HG03097 (cell line): ENCODE measurements around the gene LDLRAD3.

Experiments
- ATAC-seq: cut with Tn5 transposase; IDR thresholded peaks from one replicate; pipeline ENCODE4 v1.9.1; 2021; ENCODE audit not compliant: unreplicated experiment, low FRiP score

LDLRAD3 gene

GRCh38 chr11:36150986-36151385 lies 207.1 kb downstream of the LDLRAD3 start:
- no peak for ATAC-seq

GRCh38 chr11:36151933-36152580 lies 208.2 kb downstream of the LDLRAD3 start:
- ATAC-seq = no peak

- no peak for ATAC-seq
Observed at GRCh38 chr11:36153551-36153950, 209.7 kb downstream of the LDLRAD3 start.

GRCh38 chr11:36155124-36155561 lies 211.3 kb downstream of the LDLRAD3 start:
- no peak for ATAC-seq

GRCh38 chr11:36155770-36156160 lies 211.9 kb downstream of the LDLRAD3 start:
- ATAC-seq = no peak

GRCh38 chr11:36156161-36156816 lies 212.4 kb downstream of the LDLRAD3 start:
- ATAC-seq = no peak

GRCh38 chr11:36156817-36157519 lies 213.1 kb downstream of the LDLRAD3 start:
- ATAC-seq = no peak

GRCh38 chr11:36160091-36160490 lies 216.2 kb downstream of the LDLRAD3 start:
- no peak for ATAC-seq

GRCh38 chr11:36161572-36161971 lies 217.7 kb downstream of the LDLRAD3 start:
- no peak for ATAC-seq

- ATAC-seq = no peak
Observed at GRCh38 chr11:36162006-36162882, 218.4 kb downstream of the LDLRAD3 start.

GRCh38 chr11:36162883-36163434 lies 219.1 kb downstream of the LDLRAD3 start:
- ATAC-seq = no peak

GRCh38 chr11:36164506-36165250 lies 220.8 kb downstream of the LDLRAD3 start:
- ATAC-seq = no peak

- no peak for ATAC-seq
Observed at GRCh38 chr11:36165621-36166397, 221.9 kb downstream of the LDLRAD3 start.

GRCh38 chr11:36167073-36167472 lies 223.2 kb downstream of the LDLRAD3 start:
- ATAC-seq = no peak

GRCh38 chr11:36167729-36168128 lies 223.9 kb downstream of the LDLRAD3 start:
- ATAC-seq = no peak

GRCh38 chr11:36177836-36178235 lies 234.0 kb downstream of the LDLRAD3 start:
- no peak for ATAC-seq

GRCh38 chr11:36186340-36187175 lies 242.7 kb downstream of the LDLRAD3 start:
- ATAC-seq = no peak

GRCh38 chr11:36187622-36188021 lies 243.8 kb downstream of the LDLRAD3 start:
- no peak for ATAC-seq
